ENCODE results near the gene PTX4.

Gene PTX4

GRCh38 chr16:1502092-1503004 is 13.6 kb upstream of the PTX4 start:
- DNase-seq, result no peak

- no peak for DNase-seq
Observed at GRCh38 chr16:1501630-1502029, 12.9 kb upstream of the PTX4 start.

- DNase-seq, result no peak
Observed at GRCh38 chr16:1500465-1501150, 11.9 kb upstream of the PTX4 start.

- DNase-seq, result no peak
Observed at GRCh38 chr16:1499756-1500464, 11.2 kb upstream of the PTX4 start.

- no peak for DNase-seq
Observed at GRCh38 chr16:1498899-1499676, 10.3 kb upstream of the PTX4 start.

GRCh38 chr16:1497014-1497598 is 8.4 kb upstream of the PTX4 start:
- no peak for DNase-seq

GRCh38 chr16:1496464-1496863 is 7.7 kb upstream of the PTX4 start:
- DNase-seq, result no peak

- no peak for DNase-seq
Observed at GRCh38 chr16:1495889-1496262, 7.1 kb upstream of the PTX4 start.

- no peak for DNase-seq
Observed at GRCh38 chr16:1495211-1495888, 6.6 kb upstream of the PTX4 start.

GRCh38 chr16:1494711-1495110 is 6.0 kb upstream of the PTX4 start:
- no peak for DNase-seq

- no peak for DNase-seq
Observed at GRCh38 chr16:1494129-1494640, 5.4 kb upstream of the PTX4 start.

GRCh38 chr16:1493746-1494094 is 5.0 kb upstream of the PTX4 start:
- DNase-seq, result no peak

- peak in 54 of 56 donors; percentile 28 to 87 (median 74) for DNase-seq
Observed at GRCh38 chr16:1492923-1493745, 4.4 kb upstream of the PTX4 start, which contains the start of gene TELO2. Gene TELO2 (plus strand): TSS chr16:1493360. CDS start chr16:1494282, 922 bp downstream.

GRCh38 chr16:1492082-1492922 is 3.6 kb upstream of the PTX4 start:
- no peak for DNase-seq

- DNase-seq, result no peak
Observed at GRCh38 chr16:1491327-1491726, 2.6 kb upstream of the PTX4 start.

- DNase-seq, result no peak
Observed at GRCh38 chr16:1489077-1489476, 333 bp upstream of the PTX4 start.

GRCh38 chr16:1488054-1488601 is 616 bp downstream of the PTX4 start:
- no peak for DNase-seq
